ENCODE results near the gene CTAGE8.

- TF ChIP-seq CTCF (conservative IDR thresholded peaks at IDR 0.05) (no peak), EZH2 (IDR thresholded peaks at IDR 0.05; ENCODE audit: low read depth) (no peak)
These were observed 13.6 kb downstream of the CTAGE8 start for GRCh38 chr7:144255471-144255897.

Data from PC-9 (cell line).